HuH-7 (cell line): Measurements from ENCODE around the gene C22orf39.

ENCODE experiments used
- DNase-seq: peaks from one replicate; pipeline ENCODE4 v3.0.0; 2011; ENCODE audit warnings: low spot score

Gene C22orf39, protein sequence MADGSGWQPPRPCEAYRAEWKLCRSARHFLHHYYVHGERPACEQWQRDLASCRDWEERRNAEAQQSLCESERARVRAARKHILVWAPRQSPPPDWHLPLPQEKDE

DNA sequence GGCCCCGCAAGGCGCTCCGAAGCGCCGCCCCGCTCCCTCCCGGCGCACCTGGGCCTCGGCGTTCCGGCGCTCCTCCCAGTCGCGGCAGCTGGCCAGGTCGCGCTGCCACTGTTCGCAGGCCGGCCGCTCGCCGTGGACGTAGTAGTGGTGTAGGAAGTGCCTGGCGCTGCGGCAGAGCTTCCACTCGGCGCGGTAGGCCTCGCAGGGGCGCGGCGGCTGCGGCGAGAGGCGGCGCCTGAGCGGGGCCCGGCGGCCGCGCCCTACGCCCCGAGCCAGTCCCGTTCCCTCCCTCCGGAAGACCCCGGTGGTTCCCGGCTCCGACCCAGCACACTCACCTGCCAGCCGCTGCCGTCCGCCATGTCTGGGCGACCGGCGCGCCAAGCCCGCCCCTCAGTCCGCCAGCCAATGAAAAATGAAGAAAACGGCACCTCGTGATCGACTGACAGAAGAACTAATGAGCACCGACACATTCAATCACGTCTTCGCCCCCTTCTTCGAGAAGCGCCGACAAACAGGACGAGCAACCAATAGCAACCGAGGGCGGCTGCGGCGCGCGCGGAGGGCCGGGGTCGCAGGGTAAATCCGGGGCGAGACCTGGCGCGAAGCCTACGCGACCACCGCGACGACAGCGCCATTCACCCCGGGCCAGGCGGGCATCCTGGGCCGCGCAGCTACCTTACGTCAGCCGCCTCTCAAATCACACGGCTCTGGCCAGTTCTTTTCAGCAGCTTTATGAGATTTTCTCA, at the start of gene C22orf39:
C22orf39 (minus strand) TSS at position 382 of the 746 bp plus-strand sequence; CDS start at position 359, 23 bp downstream.
- peak; percentile 97 for DNase-seq

DNA sequence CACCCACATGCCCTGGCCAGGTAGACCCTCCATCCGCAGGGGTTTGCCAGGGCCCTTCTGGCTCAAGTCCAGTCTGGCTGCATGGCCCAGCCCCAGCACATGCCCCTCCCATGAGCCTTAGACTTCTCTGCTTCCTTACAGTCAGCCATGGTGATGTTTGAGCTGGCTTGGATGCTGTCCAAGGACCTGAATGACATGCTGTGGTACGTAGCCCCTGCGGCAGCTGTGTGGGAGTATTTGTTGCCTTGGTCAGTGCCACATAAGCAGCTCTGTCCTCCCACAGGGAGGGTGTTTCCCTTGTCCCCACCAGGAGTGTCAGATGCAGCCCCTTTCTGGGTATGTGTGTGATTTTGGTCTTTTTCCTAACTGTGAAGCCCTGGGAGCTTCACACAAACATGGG, 49.7 kb upstream of the C22orf39 start:
- DNase-seq: no peak

DNA sequence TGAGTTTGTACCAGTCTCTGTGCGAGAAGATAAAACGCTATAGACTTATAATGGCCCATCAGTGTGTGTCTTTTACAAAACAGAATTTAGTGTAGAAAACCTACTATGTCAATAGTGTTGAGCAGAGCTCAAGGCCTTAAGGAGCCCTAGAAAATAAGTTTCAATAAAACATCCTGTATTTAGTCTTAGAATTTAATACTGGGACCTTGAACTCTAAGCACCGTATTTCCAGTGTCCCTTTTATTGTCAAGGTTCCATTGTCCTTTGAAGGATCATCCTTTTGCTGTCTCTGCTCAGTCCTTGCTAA, 48.8 kb upstream of the C22orf39 start:
- DNase-seq: no peak

DNA sequence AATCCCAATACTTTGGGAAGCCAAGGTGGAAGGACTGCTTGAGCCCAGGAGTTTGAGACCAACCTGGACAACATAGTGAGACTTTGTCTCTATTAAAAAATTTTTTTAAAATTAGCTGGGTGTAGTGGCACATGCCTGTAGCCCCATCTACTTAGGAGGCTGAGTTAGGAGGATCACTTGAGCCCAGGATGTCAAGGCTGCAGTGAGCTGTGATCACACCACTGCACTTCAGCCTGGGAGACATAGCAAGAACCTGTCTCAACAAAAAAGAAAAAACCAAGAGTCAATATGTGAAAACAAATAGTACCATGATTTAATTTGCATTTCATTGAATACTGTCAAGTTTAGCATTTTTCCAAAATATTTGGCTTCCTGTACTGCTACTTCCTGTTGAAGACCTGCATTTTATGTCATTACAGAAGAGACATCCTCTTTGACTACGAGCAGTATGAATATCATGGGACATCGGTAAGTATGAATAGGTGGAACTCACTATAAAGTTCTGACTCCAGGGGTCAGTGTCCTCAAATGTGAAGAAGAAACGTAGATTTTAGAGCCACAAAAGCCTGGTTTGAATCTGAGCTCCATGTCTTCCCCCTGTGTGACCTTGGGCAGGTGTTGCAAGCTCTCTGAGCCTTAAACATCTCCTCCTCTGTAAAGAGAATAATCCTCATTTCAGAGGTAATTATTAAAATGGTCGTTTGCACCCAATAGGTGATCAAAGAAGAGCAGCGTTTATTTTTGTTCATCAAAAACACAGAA, 48.2 kb upstream of the C22orf39 start:
- no peak for DNase-seq

DNA sequence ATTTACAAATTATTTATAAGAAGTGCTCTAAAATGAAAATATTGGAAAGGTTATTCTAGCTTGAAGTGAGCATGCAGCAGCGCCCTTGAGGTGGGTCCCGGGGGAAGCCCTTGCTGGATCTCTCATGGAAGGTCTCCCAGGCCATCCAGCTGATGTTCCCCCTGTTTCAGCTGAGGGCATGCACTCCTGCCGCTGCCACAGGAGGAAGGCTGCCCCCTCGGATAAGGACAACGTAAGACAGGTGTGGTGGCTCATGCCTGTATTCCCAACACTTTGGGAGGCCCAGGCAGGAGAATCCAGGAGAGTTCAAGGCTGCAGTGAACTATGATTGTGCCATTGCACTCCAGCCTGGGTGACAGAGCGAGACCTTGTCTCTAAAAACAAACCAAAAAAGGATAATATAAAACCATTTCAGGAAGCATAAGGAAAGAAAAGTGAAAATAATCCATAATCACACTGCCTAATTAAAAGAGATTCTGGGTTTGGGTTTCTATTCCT, 47.2 kb upstream of the C22orf39 start:
- DNase-seq: no peak

DNA sequence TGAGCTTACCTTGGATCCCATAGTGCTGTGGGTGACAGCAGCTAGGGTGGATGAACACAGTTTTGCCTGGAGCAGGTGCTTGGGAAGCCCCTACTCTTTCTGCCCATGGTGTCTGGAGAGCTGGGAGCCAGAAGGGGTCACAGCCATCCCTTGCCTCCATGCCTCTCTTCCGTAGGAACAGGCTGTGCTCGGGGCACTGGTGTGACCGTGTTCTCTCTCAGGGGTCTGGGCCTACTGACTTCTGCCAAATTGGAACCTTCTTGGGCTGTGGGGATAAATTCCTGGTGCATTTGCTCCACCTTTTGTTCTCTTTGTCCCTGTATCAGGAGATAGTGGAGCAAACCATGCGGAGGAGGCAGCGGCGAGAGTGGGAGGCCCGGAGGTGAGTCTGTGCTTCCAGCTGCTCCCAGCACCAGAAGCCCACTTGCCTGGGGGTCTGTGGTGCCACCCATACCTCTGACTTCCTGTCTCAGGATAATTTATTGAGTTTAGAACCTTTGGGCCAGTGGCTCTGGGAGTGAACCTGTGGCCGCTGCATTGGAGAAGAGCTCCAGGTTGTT, 46.6 kb upstream of the C22orf39 start:
- no peak for DNase-seq

DNA sequence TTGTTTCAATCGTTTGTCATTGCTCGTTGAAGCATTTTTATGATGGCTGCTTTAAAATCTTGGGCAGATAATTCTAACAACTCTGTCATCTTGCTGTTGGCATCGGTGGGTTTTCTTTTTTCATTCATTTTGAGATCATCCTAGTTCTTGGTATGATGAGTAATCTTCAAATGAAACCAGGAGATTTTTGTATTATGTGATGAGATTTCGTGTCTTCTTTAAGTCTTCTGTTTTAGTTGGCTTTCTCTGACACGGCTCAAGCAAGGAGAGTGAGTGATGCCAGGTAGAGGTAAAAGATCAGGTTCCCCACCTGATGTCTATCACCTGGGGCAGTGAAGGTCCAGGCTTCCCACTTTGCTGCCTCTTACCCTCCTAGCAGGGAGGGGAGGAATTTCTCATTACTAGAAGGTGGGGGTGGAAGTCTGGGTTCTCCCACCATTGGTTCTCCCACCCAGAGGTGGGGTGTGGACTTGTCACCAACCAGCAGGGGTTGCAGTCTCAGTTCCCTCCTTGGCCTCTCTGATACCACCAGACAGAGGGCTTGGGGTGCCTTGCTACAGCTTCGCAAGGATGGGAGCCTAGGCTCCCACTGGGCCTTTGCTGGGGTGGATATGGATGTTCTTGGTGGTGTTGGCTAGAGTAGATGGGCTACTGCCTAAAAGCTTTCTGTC, 45.1 kb upstream of the C22orf39 start:
- no peak for DNase-seq

DNA sequence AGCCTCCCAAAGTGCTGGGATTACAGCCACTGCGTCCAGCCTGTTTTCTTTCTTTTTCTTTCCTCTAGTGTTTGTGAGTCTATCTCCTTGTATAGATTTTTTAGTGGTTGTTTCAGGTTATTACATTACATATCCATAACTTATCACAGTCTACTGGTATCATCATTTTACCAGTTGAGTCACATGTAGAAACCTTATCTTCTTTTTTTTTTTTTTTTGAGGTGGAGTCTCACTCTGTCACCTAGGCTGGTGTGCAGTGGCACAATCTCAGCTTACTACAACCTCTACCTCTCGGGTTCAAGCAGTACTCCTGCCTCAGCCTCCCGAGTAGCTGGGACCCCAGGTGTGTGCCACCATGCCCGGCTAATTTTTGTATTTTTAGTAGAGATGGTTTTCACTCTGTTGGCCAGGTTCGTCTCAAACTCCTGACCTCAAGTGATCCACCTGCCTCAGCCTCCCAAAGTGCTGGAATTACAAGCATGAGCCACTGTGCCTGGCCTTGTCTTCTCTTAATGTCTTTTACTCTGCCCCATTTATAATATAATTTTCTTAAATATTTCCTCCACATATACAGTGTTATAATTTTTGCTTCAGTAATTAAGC, 43.2 kb upstream of the C22orf39 start:
- no peak for DNase-seq

DNA sequence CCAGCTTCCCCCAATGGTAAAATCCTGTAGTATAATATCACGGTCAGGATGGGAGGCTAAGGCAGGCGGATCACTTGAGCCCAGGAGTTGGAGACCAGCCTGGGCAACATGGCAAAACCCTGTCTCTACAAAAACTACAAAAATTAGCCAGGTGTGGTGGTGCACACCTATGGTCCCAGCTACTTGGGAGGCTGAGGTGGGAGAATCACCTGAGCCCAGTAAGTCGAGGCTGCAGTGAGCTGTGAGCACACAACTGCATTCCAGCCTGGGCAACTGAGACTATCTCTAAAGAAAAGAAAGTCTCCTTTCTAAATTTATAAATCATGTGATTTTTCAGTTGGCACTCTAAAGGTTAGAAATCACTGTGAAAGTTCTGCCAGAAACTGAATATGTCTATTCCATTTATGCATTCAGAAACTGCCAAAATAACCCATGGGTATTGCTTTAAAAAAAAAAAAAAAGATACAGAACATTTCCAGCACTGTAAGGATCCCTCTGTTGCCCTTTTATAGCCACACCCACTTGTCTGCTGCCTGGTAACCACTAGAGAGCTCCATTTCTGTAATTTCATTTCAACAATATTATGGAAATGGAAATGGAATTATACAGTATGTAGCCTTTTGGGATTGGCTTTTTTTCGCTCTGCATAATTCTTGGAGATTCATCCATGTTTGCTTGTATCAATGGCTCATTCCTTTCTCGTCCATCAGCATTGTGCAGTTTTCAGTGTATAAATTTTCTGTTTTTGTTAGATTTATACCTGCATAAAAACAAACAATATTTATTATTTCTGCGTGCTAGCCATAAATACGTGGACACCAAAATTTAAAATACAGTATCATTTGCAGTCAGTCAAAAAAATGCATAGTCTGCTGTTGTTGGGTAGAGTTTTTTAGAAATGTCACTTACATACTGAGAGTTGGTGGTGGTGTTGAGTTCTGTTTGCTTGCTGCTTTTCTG, 41.7 kb upstream of the C22orf39 start:
- DNase-seq: no peak

DNA sequence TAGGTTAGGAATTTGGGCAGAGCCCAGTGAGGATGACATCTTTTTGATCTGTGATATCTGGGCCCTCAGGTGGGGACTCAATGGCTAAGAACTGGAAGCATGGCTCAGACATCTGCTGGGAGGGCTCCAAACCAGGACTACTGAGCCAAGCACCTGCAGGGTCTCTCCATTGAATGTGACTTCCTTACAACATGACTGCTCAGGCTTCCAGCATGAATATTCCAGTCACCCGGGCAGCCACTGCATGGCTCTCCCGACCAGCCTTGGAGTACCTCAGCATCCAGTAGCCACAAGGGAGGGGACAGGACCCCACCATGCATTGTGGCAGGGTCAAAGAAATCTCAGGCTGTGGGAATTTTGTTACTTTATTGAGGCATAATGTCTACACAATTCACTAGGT, 40.8 kb upstream of the C22orf39 start:
- DNase-seq: no peak

DNA sequence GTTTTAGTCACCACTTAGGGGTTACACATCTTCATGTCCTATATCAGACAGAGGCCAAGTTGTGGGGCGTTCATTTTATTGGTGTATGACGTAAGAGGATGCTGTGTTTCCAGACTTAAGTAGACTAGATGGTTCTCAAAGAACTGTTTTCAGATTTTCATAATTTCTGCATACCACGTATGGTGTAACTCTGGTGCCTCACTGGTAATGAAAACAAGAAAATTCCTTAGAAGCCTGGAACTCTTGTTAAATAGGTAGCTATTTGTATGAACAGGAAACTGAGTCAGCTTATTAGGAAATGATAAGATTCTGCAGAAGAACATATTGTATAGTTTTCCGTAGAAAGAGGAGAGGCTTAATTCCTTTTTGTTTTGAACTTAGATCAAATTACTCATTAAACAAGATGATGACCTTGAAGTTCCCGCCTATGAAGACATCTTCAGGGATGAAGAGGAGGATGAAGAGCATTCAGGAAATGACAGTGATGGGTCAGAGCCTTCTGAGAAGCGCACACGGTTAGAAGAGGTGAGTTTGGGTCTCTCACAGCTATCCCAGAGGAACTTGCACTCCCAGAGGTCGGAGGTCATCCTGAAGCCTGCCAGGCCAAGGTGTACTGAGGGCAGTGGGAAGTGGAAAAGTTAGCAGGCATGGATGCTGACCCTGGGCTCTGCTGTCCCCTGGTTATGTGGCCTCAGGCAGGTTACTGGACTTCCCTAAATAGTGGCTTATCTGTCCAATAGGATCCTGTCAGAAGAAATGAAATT, 36.2 kb upstream of the C22orf39 start:
- no peak for DNase-seq

DNA sequence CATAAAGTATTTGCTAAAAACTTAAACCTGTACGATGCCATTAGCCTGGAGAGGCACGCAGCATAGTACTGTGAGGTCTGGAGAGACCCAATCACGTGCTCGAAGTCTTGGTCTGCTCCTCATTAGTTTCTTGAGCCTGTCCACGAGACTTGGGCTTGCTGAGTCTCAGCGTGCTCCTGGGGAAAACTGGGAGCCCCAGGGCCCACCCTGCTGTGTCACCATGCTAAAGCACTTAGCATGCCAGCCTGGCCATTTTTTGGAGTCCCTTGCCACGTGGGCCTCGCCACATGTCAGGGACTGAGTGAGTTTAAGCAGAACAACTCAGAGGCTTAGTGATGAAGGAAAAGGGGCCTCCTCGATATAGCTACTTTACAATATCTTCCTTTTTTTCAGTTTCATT, 34.8 kb upstream of the C22orf39 start:
- no peak for DNase-seq

DNA sequence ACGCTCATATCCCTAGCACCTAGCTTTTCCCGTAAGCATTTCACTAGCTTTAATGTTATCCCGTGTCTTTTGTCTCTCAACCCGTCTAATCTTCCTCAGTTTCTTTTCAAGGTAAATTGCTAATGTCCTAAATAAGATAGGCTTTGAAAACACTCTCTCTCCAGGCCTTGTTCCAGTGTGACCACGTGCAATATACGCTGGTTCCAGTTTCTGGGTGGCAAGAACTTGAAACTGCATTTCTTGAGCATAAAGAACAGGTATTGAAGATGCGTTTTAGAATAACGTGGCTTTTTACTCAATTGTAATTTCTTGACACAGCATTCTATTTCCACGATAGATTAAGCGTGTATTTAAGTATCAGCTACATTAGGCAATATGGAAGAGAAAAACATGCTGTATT, 33.3 kb upstream of the C22orf39 start:
- no peak for DNase-seq

DNA sequence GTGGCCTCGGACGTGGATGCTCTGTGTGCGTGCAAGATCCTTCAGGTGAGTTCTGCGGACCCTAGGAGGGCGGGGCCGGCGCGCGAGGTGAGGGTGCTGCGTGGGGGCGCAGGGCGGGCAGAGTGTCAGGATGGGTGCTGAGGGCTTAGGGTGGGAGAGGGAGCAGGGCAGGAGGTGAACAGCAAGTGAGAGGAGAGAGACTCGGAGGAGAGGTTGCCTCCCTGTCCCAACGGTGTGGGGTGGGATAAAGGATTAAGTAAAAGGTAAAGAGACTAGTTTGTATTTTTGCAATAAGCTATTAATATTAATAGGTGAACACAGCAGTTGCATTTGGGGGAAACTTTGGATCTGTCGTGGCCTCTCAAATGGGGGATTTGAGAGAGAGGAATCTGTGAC, 32.7 kb upstream of the C22orf39 start:
- DNase-seq: no peak

DNA sequence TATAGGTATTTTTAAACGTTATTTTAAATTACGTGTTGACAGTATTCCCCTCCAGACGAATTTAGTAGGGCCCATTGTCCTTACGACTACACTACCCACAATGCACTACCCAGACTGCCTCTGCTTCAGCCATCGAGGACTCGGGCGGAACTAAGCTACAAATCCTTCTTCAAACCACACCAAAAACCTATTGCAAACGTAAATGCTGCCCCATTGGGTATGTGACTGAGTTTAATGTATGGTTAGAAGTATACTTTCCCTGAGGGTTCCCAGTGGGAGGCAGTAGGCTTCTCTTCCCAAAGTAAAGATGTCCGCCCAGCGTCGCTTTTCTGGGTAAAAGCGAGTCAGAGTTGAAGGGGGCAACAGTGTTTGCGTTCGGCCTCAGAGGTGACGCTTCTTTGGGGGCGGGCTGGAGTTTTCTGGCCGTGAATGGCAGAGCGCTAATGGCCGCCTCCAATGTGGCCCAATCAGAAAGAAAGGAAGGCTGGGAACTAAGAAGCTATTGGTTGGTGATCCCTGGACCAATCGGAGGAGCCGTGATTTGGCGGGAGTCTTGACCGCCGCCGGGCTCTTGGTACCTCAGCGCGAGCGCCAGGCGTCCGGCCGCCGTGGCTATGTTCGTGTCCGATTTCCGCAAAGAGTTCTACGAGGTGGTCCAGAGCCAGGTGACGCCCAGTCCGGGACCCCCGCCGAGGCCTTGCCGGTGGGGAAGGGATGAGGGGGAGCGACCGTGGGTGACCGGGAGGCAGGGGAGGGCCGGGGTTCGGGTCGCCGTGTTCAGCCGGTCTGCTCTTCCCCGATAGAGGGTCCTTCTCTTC, 32.1 kb upstream of the C22orf39 start, which contains the start of gene CDC45:
CDC45 (plus strand) TSS at position 566 of the 818 bp plus-strand sequence; CDS start at position 615, 49 bp downstream.
- DNase-seq: peak; percentile 96

DNA sequence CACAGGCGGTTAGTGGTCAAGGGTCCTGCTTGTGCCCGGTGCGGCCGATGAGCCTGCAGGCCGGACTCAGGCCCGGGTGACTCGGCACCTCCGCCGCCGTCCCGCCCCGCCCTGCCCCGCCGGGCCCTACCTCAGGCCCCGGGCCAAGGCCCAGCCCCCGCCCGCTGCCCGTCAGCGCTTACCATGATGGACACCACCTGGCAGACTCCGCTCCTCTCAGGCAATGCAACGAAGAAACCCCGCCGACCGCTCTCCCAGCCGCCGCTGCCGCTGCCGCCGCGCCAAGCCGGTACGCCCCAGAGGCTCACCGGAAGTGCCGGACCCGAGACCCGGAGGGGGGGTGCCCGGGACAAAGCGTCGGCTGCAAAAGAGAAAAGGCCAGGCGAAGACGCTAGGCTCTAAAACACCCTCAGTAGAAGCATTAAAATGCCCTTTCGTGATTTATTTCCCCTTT, 31.4 kb upstream of the C22orf39 start, which contains the start of gene UFD1:
UFD1 (minus strand) TSS at position 293 of the 454 bp plus-strand sequence; CDS start at position 185, 108 bp downstream.
- peak; percentile 78 for DNase-seq

DNA sequence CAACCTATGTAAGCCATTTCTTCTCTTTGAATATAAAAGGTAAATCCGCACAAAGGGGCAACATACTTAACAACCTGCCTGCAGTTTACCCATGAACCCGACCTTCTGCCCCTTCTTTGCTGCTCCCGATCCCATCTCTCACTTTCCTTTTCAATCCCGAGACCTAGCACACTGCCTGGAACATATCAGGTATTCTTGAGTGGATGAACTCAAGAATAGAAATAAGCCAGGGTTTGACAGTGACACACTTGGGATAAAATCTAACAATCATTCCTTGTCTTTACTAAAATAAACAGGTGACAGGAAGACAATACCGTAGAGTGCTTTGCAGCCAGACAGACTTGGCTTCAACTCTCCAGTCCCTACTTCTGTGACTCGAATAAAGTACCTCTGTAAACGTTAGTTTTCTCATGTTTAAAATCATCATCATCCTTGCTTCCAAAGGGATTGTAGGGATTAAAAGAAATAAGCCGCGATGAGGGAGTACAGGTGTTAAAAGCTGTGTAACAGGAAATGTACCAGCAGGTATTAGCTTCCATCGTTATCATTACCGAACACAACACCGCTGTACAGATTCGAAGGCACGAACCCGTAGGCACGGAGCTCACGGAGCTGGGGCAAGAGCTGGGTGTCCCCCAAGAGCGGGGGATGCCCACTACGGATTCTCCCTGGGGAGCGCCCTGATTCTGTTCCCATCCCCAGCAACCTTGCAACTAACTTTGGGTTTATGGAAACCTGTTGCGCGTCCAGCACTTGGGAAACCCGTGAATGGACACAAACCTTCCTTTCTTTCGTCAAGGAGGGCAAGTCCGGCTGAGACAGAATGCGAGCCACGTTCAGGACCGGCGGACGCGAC, 30.8 kb upstream of the C22orf39 start:
- DNase-seq: no peak
